ENCODE data around the gene GALNT18.

GRCh38 chr11:11519184-11519583 lies 102.6 kb downstream of the GALNT18 start:
- TF ChIP-seq, protein P1, sequence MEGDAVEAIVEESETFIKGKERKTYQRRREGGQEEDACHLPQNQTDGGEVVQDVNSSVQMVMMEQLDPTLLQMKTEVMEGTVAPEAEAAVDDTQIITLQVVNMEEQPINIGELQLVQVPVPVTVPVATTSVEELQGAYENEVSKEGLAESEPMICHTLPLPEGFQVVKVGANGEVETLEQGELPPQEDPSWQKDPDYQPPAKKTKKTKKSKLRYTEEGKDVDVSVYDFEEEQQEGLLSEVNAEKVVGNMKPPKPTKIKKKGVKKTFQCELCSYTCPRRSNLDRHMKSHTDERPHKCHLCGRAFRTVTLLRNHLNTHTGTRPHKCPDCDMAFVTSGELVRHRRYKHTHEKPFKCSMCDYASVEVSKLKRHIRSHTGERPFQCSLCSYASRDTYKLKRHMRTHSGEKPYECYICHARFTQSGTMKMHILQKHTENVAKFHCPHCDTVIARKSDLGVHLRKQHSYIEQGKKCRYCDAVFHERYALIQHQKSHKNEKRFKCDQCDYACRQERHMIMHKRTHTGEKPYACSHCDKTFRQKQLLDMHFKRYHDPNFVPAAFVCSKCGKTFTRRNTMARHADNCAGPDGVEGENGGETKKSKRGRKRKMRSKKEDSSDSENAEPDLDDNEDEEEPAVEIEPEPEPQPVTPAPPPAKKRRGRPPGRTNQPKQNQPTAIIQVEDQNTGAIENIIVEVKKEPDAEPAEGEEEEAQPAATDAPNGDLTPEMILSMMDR (conservative IDR thresholded peaks at IDR 0.05; ENCODE audit: low read depth in 2 of 2): 0 out of 4 replicates have a peak, but pooled peaks of 1 of the 2 experiments have one; percentile 11
- no peak for TF ChIP-seq POLR2AphosphoS5 (IDR thresholded peaks at IDR 0.05; ENCODE audit: low read depth)
- no peak for TF ChIP-seq ETS1 (IDR thresholded peaks at IDR 0.05)
- no peak for TF ChIP-seq EZH2 (IDR thresholded peaks at IDR 0.05; ENCODE audit: low read depth, unreplicated experiment)
- TF ChIP-seq JUNB (IDR thresholded peaks at IDR 0.05; ENCODE audit: unreplicated experiment): no peak
- TF ChIP-seq ZNF331 (CRISPR knock-in tag; IDR thresholded peaks at IDR 0.05; ENCODE audit: low read depth): no peak
- TF ChIP-seq CREB1 (CRISPR knock-in tag; IDR thresholded peaks at IDR 0.05; ENCODE audit: low read depth): no peak
- no peak for TF ChIP-seq EZH2phosphoT487 (IDR thresholded peaks at IDR 0.05; ENCODE audit: unreplicated experiment)
- TF ChIP-seq REST (IDR thresholded peaks at IDR 0.05; ENCODE audit: unreplicated experiment): no peak
- TF ChIP-seq NANOG (IDR thresholded peaks at IDR 0.05; ENCODE audit: borderline replicate concordance): no peak
- no peak for TF ChIP-seq STAT1 (IDR thresholded peaks at IDR 0.05; ENCODE audit: unreplicated experiment)
